ENCODE measurements around the gene DBI.

Gene DBI

DNA sequence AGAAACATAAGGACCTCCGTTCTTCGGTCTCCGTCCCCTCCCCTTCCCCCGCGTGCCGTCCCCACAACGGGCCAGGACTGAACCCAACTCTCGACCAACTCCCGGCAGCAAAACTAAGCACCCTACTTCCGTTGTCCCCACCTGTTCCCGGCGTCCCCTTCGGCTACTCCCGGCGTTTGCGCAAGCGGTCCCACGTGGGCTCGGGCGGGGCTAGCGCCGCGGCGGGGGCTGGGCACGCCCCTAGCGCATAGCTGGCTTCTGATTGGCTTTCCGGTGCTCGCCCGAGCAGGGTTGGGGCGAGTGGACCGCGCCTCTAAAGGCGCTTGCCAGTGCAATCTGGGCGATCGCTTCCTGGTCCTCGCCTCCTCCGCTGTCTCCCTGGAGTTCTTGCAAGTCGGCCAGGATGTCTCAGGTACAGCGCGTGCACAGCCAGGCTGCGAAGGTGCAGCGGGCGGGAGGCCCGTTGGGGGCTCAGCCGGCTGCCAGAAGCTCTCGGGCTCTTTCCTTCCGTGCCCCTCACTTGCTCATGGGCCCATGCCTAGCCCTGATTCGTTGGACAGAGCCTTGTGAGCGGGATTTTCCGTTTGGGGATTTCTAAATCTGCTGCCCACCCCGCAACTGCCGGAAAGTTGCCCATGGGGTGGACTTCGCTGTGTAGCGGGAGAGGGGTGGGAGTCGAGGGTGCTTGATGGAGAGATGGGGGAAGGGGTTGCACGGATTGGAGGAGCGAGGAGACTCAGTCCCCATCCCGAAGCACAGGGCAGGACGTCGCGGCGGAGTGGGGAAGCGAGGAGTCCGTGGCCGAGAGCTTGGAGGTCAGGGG, at the start of gene DBI, which contains the start of gene C2orf76:
Gene DBI (plus strand): TSS at position 329 of the 823 bp plus-strand sequence. CDS start 75 bp downstream, at position 404.
Gene C2orf76 (minus strand): TSS at position 186 of the 823 bp plus-strand sequence. CDS start 26,875 bp downstream, outside the sequence.
- DNase-seq (ENCODE audit: low read depth) = peak; percentile 84

DNA sequence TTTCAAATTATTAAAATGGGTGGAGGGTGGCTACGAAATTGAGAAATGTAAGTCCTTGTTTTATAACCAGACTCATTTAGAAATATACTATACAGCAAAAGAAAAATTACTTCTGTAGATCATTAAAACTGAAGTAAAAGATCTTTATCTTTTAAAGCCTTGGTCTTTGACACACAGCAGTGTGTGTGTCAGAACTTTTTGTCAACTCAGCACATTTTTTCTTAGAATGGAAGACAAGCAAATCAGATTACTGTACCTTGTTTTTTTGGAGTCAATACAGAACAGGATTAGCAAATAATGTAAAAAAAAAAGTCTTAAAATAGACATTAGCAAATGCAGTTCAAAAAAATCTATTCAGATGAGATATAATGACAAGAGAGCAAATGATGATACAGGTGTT, 49.2 kb upstream of the DBI start:
- no peak for DNase-seq (ENCODE audit: low read depth)

DNA sequence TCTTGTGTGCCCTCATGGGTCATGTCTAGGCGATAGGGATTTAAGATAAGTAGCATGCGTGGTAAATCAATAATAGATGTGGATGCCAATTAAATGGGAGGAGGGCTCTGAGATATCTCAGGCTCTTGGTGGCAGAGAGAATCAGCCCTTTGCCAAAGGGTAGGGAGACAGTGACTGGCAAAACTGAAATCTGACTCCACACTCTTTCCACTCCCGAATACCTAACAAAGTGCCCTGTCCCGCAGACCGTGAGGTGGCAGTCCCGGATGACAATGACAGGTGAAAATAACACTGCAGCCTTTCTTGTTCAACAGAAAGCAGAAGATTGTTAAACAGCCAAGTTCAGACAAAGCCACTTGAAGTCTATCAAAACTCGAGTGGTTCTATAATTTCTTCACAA, 47.2 kb upstream of the DBI start:
- DNase-seq (ENCODE audit: low read depth) = no peak

DNA sequence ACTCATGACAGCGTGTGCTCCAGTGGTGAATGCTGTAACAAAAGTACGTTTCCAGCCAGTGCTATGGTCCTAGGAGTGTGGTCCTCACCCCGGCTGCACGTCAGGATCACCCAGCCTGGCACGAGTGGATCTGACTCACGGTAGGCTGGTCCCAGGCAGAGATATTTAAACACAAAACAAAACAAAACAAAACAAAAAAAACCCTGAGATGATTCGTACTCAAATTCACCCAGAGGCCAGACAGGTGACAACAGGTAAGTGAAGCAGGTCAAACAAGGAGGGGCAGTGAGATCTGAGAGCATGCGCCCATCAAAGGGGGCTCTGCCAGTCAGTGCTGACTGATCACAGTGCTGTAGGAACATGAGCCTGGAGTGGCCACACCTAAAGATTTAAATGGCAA, 43.3 kb upstream of the DBI start:
- DNase-seq (ENCODE audit: low read depth) = no peak

DNA sequence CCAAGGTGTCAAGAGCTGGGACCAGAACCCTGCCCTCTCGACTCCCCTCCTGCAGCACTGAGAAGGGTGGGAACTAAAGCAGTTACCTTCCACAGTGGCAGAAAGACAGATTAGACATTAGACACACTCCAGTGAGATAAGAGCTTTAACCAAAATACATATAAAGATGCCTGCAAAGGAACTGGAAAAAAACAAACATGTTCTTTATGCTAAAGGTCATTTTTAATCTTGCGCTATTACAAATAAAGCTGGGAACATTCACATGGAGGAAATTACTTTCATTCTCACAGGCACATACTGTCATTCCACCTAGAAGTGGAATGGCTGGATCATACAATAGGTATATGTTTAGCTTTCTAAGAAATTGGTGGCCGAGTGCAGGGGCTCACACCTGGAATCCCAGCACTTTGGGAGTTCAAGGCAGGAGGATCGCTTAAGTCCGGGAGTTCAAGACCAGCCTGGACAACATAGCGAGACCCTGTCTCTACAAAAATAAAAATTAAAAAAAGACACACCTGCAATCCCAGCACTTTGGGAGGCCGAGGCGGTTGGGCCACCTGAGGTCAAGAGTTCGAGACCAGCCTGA, 42.0 kb upstream of the DBI start:
- DNase-seq (ENCODE audit: low read depth) = no peak

DNA sequence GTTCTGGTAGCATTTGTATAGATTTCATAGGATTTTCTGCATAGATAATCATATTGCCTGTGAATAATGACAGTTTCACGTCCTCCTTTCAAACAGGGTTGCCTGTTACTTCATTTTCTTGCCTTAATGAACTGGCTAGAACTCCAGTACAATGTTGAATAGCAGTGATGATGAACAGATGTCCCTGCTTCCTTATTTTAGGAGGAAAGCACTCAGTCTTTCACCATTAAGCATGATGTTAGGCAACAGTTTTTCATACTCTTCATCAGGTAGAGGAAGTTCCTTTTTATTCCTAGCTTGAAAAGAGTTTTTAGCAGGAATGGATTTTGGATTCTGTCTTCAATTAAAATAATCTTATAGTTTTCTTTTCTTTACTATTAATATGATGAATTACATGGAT, 39.8 kb upstream of the DBI start:
- no peak for DNase-seq (ENCODE audit: low read depth)

DNA sequence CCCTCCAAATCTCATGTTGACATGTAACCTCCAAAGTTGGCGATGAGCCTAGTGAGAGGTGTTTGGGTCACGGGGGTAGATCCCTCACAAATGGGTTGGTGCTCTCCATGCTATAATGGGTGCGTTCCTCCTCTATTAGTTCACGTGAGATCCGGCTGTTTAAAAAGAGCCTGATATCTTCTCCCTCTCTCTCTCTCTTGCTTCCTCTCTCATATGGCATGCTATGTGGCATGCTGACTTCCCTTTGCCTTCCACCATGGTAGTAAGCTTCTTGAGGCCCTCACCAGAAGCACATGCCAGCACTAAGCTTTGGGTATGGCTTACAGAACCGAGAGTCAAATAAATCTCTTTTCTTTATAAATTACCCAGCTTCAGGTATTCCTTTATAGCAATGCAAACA, 39.3 kb upstream of the DBI start:
- no peak for DNase-seq (ENCODE audit: low read depth)

DNA sequence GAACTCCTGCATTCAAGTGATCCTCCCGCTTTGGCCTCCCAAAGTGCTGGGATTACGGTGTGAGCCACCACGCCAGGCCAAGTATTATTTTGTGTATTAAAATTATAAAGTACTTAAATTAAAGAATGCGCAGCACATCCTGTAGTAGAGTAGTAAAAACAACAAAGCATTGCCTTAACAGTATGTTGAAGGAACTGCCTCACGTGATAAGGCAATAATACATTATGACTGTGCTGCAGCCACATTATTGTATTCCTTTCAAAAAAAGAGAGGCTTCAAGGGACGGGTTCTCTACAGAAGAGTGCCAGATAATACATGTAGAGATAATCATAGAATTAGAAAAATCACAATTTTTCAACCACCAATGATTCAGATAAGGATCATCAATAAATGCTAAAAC, 33.8 kb upstream of the DBI start:
- no peak for DNase-seq (ENCODE audit: low read depth)

DNA sequence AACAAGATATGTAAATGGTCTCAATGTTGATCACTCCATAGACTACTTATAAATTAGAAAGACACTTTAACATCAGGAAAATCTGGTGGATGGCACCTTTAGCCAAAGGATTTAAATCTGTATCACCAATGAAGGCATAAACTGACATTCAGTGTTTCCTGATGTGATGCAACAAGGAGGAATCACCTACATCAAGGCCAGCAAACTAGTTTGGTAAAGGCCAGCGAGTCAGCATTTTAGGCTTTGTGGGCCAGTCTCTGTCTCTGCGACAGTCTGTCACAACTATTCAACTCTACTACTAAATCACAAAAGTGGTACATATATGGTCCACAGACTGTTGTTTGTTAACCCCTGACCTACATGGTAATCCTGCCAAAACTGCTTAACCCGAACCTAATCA, 33.4 kb upstream of the DBI start:
- DNase-seq (ENCODE audit: low read depth) = no peak

DNA sequence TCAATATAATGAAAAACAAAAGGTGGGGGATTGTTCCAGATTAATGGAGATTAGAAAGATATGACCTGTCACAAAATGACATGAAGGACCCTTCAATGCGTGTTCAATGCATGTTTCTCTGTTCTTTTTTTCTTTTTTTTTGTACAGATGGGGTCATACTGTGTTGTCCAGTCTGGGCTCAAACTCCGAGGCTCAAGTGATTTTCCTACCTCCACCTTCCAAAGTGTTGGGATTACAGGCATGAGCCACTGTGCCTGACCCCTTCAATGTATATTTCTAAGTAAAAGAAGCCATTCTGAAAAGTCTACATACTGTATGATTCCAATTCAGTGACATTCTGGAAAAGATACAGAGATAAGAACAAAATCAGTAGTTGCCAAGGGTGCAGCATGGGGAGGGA, 32.9 kb upstream of the DBI start:
- DNase-seq (ENCODE audit: low read depth) = no peak

DNA sequence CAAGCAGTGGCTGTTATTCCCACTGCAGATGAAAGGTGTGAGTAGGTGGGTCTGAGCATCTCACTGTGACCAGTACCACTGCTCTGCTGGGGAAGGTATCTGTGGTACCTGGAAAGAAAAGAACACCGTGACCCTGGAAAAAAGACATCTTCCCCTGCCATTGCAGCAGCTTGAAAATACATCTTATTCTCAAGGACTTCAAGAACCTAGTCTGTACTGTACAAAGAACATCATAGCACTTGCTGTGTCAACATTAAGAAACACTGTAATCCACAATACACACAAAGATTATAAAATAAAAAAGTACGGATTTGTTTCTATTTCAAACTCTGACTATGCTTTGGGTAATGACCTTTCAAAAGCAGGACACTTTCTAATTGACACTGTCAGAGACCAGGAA, 29.0 kb upstream of the DBI start:
- DNase-seq (ENCODE audit: low read depth) = no peak

DNA sequence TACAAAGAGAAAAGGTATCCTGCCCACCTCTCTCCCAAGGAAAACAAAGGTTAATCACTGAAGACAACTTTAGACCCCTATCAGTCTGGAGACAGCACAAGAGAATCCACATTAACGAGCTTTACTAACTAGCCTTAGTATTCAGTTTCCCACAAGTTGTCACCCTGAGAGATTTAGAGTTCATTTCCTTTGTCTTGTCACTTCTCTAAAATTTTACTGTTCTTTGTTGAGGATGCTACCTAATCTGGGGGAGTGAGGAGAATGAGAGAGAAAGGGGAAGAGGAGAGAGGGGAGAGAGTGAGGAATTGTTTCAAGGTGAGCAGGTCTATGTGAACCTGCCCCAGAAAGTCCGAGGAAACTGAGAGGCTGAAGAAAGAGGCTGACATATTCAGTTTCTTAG, 28.5 kb upstream of the DBI start:
- no peak for DNase-seq (ENCODE audit: low read depth)

DNA sequence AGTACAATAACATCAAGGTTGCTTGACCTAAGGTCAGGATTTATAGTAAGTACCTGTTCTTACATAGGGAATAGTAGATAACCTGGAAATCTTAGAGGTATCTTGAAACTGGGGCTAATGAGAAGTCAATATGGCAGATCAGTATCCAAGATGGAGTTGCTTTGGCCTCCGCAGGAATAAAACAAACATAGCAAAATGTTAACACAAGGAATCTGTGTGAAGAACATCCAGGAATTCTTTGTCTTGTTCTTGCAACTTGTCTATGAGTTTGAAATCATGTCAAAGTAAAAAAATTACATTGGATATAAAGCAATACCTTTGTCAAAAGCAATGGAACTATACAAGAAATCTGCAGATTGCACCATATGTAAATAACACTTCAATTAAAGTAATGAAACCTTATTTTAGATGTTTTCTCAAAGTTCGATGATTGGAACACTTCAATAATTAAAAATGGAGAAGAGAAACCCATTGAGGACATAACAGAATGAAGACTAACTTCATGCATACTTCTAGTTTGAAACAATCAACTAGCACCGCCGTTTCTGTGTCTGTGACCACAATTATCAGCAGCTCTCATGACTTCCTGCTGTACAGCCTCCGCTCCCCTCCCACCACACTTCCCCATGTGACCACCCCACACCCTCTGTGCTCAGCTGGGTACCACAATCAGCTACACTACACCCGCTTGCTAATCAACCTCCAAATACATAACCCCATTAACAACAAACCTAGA, 27.8 kb upstream of the DBI start:
- DNase-seq (ENCODE audit: low read depth) = peak; percentile 20

DNA sequence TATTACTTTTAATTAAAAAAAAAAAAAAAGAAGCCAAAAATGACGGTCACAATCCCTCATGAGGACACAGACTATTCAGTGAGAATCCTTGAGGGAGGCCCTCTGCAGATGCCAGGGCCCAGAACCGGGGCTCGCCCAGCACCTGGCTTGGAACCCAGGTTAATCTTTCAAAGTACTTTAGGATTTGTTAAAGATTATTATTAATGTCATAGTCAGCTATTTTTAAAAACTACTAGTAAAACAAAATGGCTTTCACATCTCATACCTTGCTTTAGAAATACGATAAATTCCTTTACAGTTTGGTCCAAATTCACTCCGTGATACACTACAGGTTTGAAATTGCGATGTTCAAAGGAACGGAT, 27.2 kb upstream of the DBI start:
- DNase-seq (ENCODE audit: low read depth) = no peak

DNA sequence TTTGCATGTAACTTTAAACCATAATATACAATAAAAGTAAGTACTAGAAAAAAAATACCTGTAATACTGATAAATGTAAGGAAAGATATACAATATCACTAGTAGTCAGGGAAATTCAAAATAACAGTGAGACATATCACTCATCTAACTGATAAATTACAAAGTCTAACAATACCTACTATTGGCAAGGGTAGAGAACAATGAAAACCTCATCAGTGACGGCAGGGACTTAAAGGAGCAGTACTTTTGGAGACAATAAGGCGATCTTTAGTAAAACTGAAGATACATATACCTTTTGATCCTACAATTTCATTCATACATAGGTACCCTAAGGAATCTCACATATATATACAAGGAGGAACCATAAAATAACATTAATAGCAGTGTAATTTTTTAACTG, 25.1 kb upstream of the DBI start:
- DNase-seq (ENCODE audit: low read depth) = no peak

DNA sequence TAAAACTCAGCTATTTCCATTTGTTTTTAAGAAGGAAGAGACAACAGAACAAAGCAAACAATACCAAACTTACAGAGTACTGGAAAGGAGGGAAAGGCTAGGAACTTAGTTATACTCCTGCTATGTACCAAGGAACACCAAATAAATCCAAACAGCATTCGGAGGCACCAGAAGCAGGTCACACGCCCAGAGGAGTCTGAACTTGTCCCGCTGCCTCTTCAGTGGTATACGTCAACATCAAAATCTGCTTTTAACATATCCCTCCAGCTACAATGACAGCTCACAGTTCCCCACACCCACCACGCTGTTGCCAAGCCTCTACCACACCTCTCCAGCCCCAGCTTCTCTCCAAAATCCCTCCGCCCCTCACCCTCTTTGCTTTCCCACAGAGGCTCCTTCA, 17.5 kb upstream of the DBI start:
- DNase-seq (ENCODE audit: low read depth) = no peak

DNA sequence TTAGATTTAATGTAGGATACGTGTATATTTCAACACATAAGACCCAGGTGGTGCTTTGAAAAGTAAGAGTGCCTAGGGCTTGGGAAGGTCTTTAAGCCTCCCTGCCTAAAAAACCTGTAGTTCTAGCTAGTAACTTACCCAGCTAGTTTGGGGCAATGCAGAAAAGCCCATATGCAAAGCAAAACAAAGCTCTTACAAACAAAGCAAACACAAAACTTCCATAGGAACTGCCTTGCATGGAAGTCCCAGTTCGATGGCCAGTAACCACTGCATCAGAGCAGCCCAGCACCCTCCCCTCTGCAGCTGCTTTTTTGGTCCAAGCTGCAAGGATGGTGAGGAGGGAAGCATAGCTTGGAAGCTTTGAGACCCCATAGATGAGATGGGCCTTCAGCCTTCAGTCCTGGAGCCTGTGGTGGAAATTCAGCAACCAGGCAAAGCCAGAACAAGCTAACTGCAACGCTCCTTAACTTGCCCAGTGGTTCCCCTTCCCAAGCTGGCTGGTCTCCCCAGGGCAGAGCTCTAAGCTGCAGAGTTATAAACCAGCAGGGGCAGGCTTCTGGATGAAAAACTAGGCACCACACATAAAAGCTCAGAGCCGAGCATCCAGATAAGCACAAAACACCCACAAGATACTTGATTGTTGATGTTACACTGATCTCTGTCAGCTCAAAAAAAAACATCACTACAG, 16.3 kb upstream of the DBI start:
- no peak for DNase-seq (ENCODE audit: low read depth)

DNA sequence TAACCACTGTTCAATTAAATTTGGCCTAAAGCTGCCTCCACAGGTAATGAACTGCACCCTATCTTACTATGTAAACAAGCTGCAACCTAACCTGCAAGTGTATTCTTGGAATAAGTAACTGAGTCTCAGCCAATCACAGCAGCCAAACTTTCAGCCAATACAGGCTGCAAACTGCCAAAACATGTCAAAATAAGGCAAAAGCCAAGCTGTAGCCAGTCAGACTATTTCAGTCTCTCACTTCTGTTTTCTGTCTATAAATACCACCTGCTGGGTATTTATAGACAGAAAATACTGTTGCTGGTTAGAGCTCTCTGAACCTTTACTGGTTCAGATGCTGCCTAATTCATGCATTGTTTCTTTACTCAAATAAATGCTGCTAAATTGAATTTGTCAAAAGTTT, 14.4 kb upstream of the DBI start:
- DNase-seq (ENCODE audit: low read depth) = no peak

DNA sequence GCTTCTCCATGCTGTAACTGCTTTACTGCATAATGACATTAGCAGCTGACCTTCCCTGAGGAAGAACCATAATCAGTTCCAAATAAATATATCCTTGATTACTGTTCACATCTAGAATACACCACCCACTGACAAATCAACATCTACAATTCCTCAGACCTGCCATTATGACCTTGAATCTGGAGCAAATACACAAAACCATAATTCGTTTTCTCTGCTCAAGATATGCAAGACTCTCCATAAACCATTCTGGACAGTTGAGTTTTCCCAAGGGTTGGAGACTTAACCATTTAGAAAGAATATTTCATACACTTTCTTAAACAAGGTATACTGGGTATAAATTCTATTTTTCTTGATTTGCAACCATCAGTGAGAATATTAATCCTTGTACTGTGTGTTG, 11.9 kb upstream of the DBI start:
- DNase-seq (ENCODE audit: low read depth) = no peak

DNA sequence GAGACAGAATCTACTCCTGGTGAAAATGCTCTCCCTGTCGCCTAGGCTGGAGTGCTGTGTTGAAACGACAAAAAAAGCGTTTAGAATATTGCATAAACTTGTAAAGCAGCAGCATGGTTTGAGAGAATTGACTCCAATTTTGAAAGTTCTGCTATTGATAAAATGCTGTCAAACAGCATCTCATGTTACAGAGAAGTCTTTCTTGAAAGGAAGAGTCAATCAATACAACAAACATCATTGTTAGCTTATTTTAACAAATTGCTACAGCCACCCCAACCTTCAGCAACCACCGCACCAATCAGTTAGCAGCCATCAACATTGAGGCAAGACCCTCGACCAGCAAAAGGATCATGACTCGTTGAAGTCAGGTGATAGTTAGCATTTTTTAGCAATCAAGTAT, 7.0 kb upstream of the DBI start:
- no peak for DNase-seq (ENCODE audit: low read depth)

DNA sequence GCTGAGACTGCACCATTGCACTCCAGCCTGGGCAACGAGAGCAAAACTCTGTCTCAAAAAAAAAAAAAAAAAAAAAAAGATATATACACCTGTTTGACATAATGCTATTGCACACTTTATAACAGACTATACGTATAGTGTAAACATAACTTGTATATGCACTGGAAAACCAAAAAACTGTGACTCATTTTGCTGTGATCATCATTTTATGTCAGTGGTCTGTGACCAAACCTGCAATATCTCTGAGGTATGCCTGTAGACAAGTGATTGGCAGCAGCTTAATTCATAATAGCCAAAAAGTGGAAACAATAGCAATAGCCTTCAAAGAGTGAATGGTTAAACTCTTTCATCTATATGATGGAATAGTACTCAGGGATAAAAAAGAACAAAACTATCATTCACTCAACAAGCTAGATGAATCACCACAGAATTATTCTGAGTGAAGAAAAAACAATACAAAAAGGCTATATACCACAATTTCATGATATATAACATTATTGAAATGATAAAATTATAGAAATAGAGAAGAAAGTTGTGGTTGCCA, 6.3 kb upstream of the DBI start:
- DNase-seq (ENCODE audit: low read depth) = no peak

DNA sequence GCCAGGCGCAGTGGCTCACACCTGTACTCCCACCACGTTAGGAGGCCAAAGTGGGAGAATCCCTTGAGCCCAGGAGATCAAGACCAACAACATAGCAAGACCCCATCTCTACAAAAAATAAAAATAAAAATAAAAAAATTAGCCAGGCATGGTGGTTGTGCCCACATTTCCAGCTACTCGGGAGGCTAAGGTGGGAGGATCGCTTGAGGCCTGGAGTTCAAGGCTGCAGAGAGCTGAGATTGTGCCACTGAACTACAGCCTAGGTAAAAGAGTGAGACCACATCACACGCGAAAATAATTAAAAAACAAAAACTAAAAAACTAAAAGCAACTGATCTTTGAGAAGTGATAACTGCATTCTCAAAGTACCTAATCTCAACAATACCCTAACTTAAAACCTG, 2.0 kb upstream of the DBI start:
- DNase-seq (ENCODE audit: low read depth) = no peak
